ENCODE measurements around the gene ESRRA.

The ESRRA gene

GRCh38 chr11:64349025-64349387 lies 43.7 kb downstream of the ESRRA start:
- TF ChIP-seq JUND (IDR thresholded peaks at IDR 0.05; ENCODE audit: low read depth): no peak
- in situ Hi-C loops (cut with HindIII; ENCODE audit: low pct_unique_long_range_greater_than_20kb, low sequenced_read_pairs): no loop called here
- DNase-seq (ENCODE audit: low read depth in 1 of 2, low spot score in 1 of 2): no peak

- DNase-seq (ENCODE audit: low read depth in 1 of 2, low spot score in 1 of 2): no peak
- in situ Hi-C loops (cut with HindIII; ENCODE audit: low pct_unique_long_range_greater_than_20kb, low sequenced_read_pairs): no loop called here
- TF ChIP-seq JUND (IDR thresholded peaks at IDR 0.05; ENCODE audit: low read depth): no peak
Measured at GRCh38 chr11:64349404-64349803, 44.1 kb downstream of the ESRRA start.

- no peak for TF ChIP-seq JUND (IDR thresholded peaks at IDR 0.05; ENCODE audit: low read depth)
- in situ Hi-C loops (cut with HindIII; ENCODE audit: low pct_unique_long_range_greater_than_20kb, low sequenced_read_pairs): no loop called here
- DNase-seq (ENCODE audit: low read depth in 1 of 2, low spot score in 1 of 2): no peak
Measured at GRCh38 chr11:64351136-64351631, 45.9 kb downstream of the ESRRA start.

- no peak for DNase-seq (ENCODE audit: low read depth in 1 of 2, low spot score in 1 of 2)
- TF ChIP-seq JUND (IDR thresholded peaks at IDR 0.05; ENCODE audit: low read depth): no peak
- in situ Hi-C loops (cut with HindIII; ENCODE audit: low pct_unique_long_range_greater_than_20kb, low sequenced_read_pairs): no loop called here
Measured at GRCh38 chr11:64352099-64352994, 47.0 kb downstream of the ESRRA start.

GRCh38 chr11:64352995-64353714 lies 47.8 kb downstream of the ESRRA start:
- TF ChIP-seq JUND (IDR thresholded peaks at IDR 0.05; ENCODE audit: low read depth): no peak
- no peak for DNase-seq (ENCODE audit: low read depth in 1 of 2, low spot score in 1 of 2)

GRCh38 chr11:64353715-64354506 lies 48.6 kb downstream of the ESRRA start:
- no peak for TF ChIP-seq JUND (IDR thresholded peaks at IDR 0.05; ENCODE audit: low read depth)
- in situ Hi-C loops (cut with HindIII; ENCODE audit: low pct_unique_long_range_greater_than_20kb, low sequenced_read_pairs): no loop called here
- no peak for DNase-seq (ENCODE audit: low read depth in 1 of 2, low spot score in 1 of 2)

More at GRCh38 chr11:64352995-64353714, 47.8 kb downstream of the ESRRA start:
- in situ Hi-C loops (cut with HindIII; ENCODE audit: low pct_unique_long_range_greater_than_20kb, low sequenced_read_pairs): no loop called here

GRCh38 chr11:64355078-64355940 lies 50.0 kb downstream of the ESRRA start:
- no peak for TF ChIP-seq JUND (IDR thresholded peaks at IDR 0.05; ENCODE audit: low read depth)
- DNase-seq (ENCODE audit: low read depth in 1 of 2, low spot score in 1 of 2): peak; percentile 82 to 97
- in situ Hi-C loops (cut with HindIII; ENCODE audit: low pct_unique_long_range_greater_than_20kb, low sequenced_read_pairs): no loop called here

GRCh38 chr11:64356498-64357411 lies 51.4 kb downstream of the ESRRA start:
- no peak for TF ChIP-seq JUND (IDR thresholded peaks at IDR 0.05; ENCODE audit: low read depth)
- in situ Hi-C loops (cut with HindIII; ENCODE audit: low pct_unique_long_range_greater_than_20kb, low sequenced_read_pairs): no loop called here
- peak in 1 of 2 experiments; percentile 84 for DNase-seq (ENCODE audit: low read depth in 1 of 2, low spot score in 1 of 2)

- no peak for TF ChIP-seq JUND (IDR thresholded peaks at IDR 0.05; ENCODE audit: low read depth)
- in situ Hi-C loops (cut with HindIII; ENCODE audit: low pct_unique_long_range_greater_than_20kb, low sequenced_read_pairs): no loop called here
- DNase-seq (ENCODE audit: low read depth in 1 of 2, low spot score in 1 of 2): no peak
Measured at GRCh38 chr11:64357446-64357845, 52.1 kb downstream of the ESRRA start.

GRCh38 chr11:64357904-64358535 lies 52.7 kb downstream of the ESRRA start:
- in situ Hi-C loops (cut with HindIII; ENCODE audit: low pct_unique_long_range_greater_than_20kb, low sequenced_read_pairs): no loop called here
- no peak for DNase-seq (ENCODE audit: low read depth in 1 of 2, low spot score in 1 of 2)
- TF ChIP-seq JUND (IDR thresholded peaks at IDR 0.05; ENCODE audit: low read depth): no peak

Measured in T47D (cell line).